ENCODE measurements around the gene RAP2A.

Gene RAP2A

DNA sequence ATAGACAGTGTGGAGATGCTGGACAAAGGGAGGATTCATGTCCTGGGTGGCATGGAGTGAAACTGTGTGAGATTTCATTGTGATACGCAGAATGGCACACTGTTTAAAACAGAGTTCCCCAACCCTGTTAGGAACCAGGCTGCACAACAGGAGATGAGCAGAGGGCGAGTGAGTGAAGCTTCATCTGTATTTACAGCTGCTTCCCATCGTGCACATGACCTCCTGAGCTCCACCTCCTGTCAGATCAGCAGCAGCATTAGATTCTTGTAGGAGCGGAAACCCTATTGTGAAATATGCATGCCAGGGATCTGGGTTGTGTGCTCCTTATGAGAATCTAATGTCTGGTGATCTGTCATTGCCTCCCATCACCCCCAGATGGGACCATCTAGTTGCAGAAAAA is 72.5 kb downstream of the RAP2A start:
- H3K4me2 ChIP-seq, result no peak overlapping the region
- H2AFZ ChIP-seq (ENCODE audit: low read depth), result no peak overlapping the region
- H3K4me3 ChIP-seq (IDR thresholded peaks at IDR 0.05; ENCODE audit: insufficient read depth, low read depth, low read length), result no peak overlapping the region
- H3K27me3 ChIP-seq (ENCODE audit: insufficient read depth, low read depth), result no peaks in the 10 kb centered on the region
- H3K9ac ChIP-seq, result no peak overlapping the region
- TF ChIP-seq, protein P1, sequence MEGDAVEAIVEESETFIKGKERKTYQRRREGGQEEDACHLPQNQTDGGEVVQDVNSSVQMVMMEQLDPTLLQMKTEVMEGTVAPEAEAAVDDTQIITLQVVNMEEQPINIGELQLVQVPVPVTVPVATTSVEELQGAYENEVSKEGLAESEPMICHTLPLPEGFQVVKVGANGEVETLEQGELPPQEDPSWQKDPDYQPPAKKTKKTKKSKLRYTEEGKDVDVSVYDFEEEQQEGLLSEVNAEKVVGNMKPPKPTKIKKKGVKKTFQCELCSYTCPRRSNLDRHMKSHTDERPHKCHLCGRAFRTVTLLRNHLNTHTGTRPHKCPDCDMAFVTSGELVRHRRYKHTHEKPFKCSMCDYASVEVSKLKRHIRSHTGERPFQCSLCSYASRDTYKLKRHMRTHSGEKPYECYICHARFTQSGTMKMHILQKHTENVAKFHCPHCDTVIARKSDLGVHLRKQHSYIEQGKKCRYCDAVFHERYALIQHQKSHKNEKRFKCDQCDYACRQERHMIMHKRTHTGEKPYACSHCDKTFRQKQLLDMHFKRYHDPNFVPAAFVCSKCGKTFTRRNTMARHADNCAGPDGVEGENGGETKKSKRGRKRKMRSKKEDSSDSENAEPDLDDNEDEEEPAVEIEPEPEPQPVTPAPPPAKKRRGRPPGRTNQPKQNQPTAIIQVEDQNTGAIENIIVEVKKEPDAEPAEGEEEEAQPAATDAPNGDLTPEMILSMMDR (conservative IDR thresholded peaks at IDR 0.05; ENCODE audit: low read depth, low read length), result no peak
- no peaks in the 10 kb centered on the region for H3K36me3 ChIP-seq (ENCODE audit: insufficient read depth)
- no peak overlapping the region for H3K27ac ChIP-seq
- no peaks in the 10 kb centered on the region for H3K79me2 ChIP-seq (ENCODE audit: insufficient read depth, low read depth)
- H4K20me1 ChIP-seq (ENCODE audit: insufficient read depth), result no peaks in the 10 kb centered on the region
- H3K4me1 ChIP-seq (ENCODE audit: low read depth, poor library complexity, severe bottlenecking), result no peaks in the 10 kb centered on the region

DNA sequence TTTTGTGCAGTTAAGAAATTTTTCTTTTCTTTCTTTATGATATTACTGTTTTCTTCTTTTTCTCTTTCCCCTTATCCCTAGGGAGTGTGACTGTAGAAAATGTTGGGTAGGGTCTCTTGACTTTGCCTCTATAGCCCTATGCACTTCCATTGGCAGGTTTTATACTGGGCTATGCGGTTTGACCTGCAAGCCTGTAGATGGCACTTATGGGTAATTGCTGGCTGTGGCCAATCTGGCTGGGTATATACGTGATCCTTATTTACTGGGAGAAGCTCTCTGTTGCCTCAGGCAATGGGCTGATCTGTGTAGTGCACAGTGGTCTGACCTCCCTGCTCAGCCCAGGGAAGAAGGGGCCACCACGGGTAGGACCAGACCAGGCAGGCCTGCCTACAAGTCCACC is 78.8 kb downstream of the RAP2A start:
- no peak overlapping the region for H3K27ac ChIP-seq
- TF ChIP-seq, protein P1 (conservative IDR thresholded peaks at IDR 0.05; ENCODE audit: low read depth, low read length), result no peak
- no peaks in the 10 kb centered on the region for H3K36me3 ChIP-seq (ENCODE audit: insufficient read depth)
- H2AFZ ChIP-seq (ENCODE audit: low read depth), result no peak overlapping the region
- no peak overlapping the region for H3K9ac ChIP-seq
- no peaks in the 10 kb centered on the region for H3K27me3 ChIP-seq (ENCODE audit: insufficient read depth, low read depth)
- H3K4me2 ChIP-seq, result no peak overlapping the region
- no peaks in the 10 kb centered on the region for H3K4me1 ChIP-seq (ENCODE audit: low read depth, poor library complexity, severe bottlenecking)
- H3K79me2 ChIP-seq (ENCODE audit: insufficient read depth, low read depth), result no peaks in the 10 kb centered on the region
- no peak overlapping the region for H3K4me3 ChIP-seq (IDR thresholded peaks at IDR 0.05; ENCODE audit: insufficient read depth, low read depth, low read length)
- H4K20me1 ChIP-seq (ENCODE audit: insufficient read depth), result no peaks in the 10 kb centered on the region

DNA sequence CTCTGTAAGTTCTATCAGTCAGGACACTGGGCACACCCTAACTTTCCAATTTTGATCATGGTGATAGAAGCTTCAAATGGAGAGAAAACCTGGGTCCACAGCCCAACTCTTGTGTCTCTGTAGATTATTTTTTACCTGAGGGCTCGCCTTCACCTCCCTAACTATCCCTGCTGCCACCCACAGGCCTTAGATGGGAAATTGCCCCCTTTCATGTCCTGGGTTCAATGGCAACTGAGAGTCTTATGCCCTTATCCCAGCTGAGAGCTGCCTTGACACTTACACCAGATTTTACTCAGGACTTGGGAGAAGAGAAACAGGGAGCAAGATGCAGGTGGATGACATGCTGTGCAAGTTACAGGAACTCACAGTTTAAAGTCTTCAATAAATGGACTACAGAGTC is 81.7 kb downstream of the RAP2A start:
- no peaks in the 10 kb centered on the region for H3K27me3 ChIP-seq (ENCODE audit: insufficient read depth, low read depth)
- no peak overlapping the region for H2AFZ ChIP-seq (ENCODE audit: low read depth)
- H3K4me3 ChIP-seq (IDR thresholded peaks at IDR 0.05; ENCODE audit: insufficient read depth, low read depth, low read length), result no peak overlapping the region
- H3K36me3 ChIP-seq (ENCODE audit: insufficient read depth), result no peaks in the 10 kb centered on the region
- H3K4me1 ChIP-seq (ENCODE audit: low read depth, poor library complexity, severe bottlenecking), result no peaks in the 10 kb centered on the region
- no peaks in the 10 kb centered on the region for H3K79me2 ChIP-seq (ENCODE audit: insufficient read depth, low read depth)
- TF ChIP-seq, protein P1 (conservative IDR thresholded peaks at IDR 0.05; ENCODE audit: low read depth, low read length), result no peak
- no peak overlapping the region for H3K4me2 ChIP-seq
- H3K27ac ChIP-seq, result no peak overlapping the region
- no peak overlapping the region for H3K9ac ChIP-seq
- H4K20me1 ChIP-seq (ENCODE audit: insufficient read depth), result no peaks in the 10 kb centered on the region

DNA sequence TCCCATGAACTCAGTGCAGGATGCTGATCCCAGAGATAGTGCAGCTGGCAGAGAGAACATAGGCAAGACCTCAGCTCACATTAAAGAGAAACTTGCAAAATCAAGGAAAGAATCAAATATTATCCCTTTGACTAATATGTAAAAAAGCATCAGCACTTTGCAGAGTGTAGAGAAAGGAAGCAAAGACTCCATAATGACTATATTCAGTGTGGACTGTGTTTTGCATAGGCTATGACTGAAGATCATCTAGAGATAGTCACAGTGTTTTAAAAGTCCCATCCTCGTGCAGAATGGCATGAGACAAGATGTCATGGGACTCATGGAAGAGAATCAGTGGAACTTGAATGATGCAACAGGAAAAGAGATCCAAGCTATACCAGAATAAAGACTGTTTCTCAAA is 84.0 kb downstream of the RAP2A start:
- H2AFZ ChIP-seq (ENCODE audit: low read depth), result no peak overlapping the region
- H3K36me3 ChIP-seq (ENCODE audit: insufficient read depth), result no peaks in the 10 kb centered on the region
- H3K27me3 ChIP-seq (ENCODE audit: insufficient read depth, low read depth), result no peaks in the 10 kb centered on the region
- TF ChIP-seq, protein P1 (conservative IDR thresholded peaks at IDR 0.05; ENCODE audit: low read depth, low read length), result no peak
- H3K4me3 ChIP-seq (IDR thresholded peaks at IDR 0.05; ENCODE audit: insufficient read depth, low read depth, low read length), result no peak overlapping the region
- H3K4me1 ChIP-seq (ENCODE audit: low read depth, poor library complexity, severe bottlenecking), result no peaks in the 10 kb centered on the region
- no peak overlapping the region for H3K4me2 ChIP-seq
- no peaks in the 10 kb centered on the region for H4K20me1 ChIP-seq (ENCODE audit: insufficient read depth)
- no peaks in the 10 kb centered on the region for H3K79me2 ChIP-seq (ENCODE audit: insufficient read depth, low read depth)
- H3K9ac ChIP-seq, result no peak overlapping the region
- no peak overlapping the region for H3K27ac ChIP-seq

Measured in KMS-11 (cell line).